NCI-H748 (cell line): ENCODE measurements around the gene ZDHHC4.

Source experiments
- DNase-seq: peaks from one replicate; lab custom pipeline; 2025; ENCODE audit not compliant: unreplicated experiment; lab: John Stamatoyannopoulos, UW

The ZDHHC4 gene

DNA sequence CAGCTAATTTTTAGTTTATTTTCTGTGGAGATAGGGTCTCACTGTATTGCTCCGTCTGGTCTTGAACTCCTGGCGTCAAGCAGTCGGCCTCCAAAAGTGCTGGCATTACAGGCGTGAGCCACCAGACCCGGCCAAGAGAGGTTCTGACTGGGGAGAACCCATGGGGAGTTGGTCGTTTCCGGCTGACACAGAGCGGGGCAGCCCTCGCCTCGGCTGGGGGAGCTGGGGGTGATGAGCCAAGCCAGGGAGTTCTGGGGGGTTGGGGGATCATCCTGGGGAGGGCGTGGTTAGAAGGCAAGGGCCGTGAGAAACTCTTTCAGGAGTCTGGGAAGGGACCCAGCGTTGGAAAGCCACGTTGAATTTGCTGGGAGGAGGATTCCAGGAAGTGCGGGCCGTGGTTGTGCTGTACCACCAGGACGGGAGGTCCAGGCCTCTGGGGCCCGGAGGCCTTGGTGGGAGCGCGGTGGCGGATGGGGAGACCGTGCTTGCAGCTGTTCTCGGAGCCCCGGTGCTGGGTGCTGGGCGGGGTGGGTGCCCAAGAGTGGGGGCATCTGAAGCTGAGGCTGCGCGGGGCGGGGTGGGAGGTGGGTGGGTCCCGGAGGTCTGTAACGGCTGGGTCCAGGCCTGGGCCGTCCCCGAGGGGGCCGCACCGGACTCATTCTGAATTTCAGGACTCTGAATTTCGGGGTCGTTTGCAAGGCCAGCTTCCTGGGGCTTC is 29.8 kb downstream of the ZDHHC4 start:
- DNase-seq = no peak

DNA sequence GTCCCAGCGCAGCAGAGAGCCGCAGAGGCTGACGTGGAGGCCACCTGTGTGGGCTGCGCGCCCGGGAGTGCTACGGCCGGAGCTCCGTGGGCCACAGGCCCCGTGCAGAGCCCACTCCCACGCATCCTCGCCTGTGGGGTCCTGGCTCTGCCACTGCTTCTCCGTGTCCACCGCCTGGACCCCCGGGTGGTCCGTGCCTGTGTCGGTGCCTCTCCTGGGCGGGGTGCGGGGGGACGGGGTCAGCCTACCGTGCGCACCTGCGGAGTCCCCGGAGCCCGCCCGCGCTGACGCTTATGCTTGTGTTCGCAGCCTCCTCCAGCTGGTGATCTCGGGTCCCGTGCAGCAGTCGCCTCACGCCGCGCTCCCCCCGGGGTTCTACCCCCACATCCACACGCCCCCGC is 30.4 kb downstream of the ZDHHC4 start:
- DNase-seq = no peak

DNA sequence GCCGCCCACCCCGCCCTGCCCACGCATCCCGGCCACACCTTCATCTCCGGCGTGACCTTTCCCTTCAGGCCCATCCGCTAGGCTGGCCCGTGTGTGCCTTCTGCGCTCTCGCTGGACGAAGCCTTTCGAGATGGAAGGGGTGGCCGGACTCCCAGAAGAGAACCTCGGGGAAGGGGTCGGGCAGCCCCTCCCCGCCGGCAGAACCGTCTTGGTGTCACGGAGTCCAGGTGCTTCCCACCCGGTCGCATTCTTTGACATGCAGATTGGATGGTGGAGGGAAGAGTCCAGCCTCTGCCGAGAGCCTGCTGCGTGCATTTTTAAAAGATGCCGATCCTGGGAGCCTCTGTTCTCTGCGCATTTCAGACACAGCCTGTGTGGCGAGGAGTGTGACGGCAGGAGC is 30.8 kb downstream of the ZDHHC4 start:
- no peak for DNase-seq

DNA sequence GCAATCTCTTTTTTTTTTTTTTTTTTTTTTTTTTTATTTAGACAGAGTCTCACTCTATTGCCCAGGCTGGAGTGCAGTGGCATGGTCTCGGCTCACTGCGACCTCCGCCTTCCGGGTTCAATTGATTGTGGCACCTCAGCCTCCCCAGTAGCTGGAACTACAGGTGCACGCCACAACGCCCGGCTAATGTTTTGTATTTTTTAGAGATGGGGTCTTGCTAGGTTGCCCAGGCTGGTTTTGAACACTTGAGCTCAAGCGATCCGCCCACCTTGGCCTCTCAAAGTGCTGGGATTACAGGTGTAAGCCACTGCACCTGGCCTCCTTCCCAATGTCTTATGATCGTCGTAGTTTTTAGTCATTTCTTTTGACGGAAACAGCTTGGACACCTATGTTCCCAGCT is 31.5 kb downstream of the ZDHHC4 start:
- no peak for DNase-seq

DNA sequence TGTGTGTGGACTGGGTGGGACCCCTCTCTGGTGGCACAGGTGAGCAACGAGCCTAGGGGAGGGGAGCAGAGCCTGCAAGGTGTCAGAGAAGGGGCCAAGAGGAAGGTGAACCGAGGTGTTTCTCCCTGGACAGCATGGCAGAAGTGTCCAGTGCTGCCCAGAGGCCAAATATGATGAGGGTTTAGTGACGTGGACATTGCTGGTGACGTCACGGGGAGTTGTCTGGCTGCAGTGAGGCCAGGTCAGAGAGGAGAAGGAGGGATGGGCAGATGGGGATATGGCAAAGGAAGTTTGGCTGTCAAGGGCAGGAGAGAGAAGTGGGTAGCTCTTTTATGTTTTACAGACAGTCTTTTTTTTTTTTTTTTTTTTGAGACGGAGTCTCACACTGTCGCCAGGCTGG is 35.6 kb downstream of the ZDHHC4 start:
- no peak for DNase-seq

DNA sequence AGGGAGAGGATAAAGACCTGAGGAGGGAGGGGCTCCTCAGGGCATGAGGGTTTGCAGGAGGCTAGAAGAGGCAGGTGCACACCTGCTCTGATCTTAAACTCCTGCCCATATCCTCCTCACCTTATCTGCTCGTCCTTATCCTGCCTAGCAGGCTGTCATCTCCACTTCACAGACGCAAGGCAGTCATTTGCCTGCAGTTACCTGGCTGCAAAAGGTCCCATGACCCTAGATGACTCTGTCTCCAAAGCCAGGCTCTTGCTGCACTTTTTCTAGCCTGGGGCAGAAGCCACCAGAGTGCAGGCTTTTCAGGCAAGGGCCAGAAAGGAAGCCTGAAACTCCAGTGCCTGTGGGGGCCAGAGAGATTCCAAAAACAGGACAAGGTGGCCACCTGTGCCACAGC is 36.5 kb downstream of the ZDHHC4 start:
- DNase-seq = no peak

DNA sequence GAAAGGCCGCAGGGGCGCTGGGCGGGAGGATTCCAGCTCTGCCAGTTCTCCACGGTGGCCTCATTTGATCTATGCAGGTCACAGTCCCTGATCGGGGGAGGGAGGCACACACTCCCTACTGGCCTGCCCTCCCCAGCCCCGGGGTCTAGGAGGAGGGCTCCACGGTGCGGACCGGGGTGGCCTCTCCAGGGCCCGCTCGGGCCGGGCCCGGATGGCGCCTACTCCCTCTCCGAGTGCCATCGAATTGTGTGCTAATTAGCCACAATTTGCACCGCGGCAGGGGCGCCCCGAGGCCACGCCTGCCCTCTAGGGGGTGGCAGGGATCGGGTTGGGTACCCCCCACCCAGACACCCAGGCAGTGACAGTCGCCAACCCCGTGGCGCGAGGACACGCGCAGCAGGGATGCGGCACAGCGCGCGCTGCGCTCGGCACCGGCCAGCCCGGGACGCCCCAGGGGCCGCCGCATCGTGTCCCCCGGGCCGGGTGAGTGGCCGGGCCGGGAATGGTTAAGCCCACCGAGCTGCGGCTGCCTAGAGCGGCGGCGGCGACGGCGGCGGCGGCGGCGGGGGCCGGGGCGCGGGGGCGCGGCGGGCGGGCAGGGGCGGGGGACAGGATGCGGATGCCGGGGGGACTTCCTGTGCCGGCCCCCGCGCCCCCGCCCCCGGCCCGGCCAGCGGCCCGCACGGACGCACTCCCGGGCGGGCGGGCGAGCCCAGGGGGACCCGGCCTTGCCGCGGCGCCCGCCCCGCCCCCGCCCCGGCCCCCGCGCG is 37.9 kb downstream of the ZDHHC4 start, which contains the start of gene ZNF853:
ZNF853 (plus strand) TSS at position 658 of the 770 bp plus-strand sequence. CDS start 565 bp downstream, outside the sequence.
- DNase-seq = peak; percentile 48

DNA sequence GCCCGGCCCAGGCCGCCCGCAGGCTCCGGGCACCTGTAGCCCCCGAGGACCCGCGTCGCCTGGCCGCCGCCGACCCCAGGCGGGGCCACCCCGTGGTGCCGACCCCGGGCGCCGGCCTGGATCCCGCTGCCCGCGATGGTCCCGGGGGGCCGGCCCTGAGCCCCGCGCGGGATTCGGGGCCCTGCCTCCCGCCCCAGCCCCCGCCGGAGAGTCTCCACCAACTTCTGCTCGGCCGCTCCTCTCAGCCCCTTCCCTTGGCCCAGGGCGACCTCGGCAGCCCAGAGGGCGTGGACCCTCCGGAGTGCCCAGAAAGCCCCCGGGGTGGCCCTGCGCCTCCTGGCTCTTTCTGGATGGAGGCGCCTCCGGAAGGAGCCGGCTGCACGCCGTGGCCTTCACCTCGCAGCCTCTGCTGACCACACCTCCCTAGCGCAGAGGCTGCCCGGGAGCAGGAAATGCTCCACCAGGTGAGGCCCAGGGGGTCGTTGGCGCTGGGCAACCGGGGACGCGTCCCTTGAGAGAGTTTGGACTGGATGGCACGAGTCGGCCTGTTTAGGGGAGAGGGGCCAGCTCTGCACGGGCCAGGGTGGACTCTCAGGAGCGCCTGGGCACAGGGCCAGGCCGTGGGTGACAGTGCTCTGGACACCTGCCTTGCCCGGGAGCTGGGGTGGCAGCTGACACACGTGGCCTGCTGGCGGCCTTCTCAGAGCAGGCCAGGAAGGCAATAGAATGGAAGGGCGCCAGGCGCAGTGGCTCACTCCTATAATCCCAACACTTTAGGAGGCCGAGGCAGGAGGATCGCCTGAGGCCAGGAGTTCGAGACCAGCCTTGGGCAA is 38.7 kb downstream of the ZDHHC4 start:
- peak; percentile 76 for DNase-seq

DNA sequence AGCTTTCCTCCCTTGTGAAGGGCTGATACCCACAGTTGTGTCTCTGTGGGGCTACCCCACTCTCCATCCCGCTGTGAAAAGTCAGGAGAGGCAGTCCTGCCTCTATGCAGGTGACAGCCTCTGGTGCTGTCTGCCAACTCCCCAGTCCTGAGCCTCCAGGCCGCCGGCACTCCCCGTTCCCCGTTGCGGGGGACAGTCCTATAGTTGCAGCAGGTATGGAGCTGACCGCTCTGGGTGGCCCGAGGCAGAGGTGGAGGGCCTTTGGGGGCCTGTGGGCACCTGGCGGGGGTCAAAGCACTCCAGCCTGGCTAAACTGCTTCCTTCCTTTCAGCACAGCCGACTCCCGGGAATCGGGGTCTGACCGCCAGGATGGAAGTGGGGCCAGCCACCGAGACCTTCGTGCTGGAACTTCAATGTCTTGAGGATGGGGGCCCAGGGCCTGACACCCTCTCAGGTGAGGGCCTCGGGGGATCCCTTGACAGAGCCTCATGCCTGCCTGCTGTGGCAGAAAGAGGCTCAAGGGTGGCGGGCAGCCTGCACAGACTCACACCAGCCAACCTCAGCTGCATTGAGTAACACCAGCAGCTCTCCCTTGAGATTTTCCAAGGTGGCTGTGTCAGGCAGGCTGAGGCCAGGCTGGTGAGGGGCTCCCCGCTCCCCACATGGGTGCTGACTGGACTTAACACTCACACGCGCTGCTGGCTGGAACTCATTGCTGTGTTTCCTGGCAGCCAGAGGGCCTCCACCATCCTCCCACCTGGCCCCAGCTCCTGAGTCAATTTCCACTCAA is 39.8 kb downstream of the ZDHHC4 start:
- no peak for DNase-seq

DNA sequence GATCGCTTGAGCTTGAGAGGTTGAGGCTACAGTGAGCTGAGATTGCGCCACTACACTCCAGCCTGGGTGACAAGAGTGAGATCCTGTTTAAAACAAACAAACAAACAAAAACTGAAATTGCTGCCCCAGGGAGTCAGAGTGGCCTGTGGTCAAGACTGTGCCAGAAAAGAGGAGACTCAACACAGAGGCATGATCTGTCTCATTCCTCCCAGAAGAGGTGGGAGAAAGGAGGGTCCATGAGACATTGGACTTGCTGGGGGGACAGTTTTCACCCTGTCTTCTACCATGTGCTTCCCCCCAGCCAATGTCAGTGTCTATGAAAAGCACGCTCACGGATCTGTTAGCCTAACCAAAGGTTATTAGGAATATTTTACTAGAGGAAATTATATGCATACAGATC is 41.4 kb downstream of the ZDHHC4 start:
- DNase-seq = no peak

DNA sequence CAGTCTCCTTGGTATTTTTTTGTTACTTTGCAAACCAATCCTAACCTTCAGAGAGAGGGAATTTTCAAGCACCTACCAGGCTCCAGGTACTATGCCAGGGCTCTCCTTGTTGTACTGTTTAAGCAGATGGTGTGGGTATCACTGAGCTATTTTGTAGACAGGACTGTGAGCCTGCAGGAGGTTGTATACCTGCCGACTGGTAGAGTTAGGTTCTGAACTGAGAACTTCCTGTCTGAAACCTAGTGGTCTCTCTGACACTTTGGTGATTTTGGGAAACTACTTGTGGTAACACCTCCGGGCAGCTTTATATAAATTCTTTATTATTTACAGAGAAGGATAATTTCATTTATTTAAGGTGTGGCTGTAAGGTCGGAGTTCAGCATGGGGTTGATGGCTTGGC is 42.7 kb downstream of the ZDHHC4 start:
- DNase-seq = no peak

DNA sequence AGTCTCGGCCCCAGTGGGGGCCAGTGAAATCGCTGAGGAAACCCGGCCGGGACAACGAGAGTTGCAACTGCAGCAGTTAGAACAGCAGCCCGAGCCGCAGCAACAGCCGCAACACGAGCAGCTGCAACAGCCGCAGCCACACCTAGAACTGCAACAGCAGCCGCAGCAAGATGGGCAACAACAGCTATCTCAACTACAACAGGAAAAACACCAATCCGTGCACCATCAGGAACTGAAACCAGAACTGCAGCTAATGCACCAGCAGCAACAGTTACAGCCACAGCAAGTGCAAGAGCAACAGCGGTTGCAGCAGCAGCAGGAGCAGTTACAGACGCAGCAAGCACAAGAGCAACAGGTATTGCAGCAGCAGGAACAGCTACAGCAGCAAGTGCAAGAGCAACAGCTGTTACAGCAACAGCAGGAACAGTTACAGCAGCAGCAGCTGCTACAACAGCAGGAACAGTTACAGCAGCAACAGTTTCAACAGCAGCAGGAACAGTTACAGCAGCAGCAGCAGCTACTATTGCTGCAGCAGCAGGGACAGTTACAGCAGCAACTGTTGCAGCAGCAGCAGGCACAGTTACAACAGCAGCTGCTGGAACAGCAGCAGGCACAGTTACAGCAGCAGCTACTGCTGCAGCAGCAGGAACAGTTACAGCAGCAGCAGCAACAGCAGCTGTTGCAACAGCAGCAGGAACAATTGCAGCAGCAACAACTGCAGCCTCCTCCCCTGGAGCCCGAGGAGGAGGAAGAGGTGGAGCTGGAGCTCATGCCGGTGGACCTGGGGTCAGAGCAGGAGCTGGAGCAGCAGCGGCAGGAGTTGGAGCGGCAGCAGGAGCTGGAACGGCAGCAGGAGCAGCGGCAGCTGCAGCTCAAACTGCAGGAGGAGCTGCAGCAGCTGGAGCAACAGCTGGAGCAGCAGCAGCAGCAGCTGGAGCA is 44.2 kb downstream of the ZDHHC4 start:
- no peak for DNase-seq

DNA sequence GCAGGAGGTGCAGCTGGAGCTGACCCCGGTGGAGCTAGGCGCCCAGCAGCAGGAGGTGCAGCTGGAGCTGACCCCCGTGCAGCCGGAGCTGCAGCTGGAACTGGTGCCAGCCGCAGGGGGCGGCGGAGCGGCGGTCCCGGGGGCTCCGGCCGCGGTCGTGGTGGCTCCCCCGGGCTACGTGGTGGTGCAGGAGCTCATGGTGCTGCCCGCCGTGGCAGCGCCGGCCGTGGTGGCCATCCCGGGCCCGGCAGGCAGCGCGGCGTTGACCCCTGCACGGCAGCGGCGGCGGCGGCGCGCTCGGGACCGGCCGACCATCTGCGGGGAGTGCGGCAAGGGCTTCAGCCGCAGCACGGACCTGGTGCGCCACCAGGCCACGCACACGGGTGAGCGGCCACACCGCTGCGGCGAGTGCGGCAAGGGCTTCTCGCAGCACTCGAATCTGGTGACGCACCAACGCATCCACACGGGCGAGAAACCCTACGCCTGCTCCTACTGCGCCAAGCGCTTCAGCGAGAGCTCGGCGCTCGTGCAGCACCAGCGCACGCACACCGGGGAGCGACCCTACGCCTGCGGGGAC is 45.0 kb downstream of the ZDHHC4 start:
- no peak for DNase-seq

DNA sequence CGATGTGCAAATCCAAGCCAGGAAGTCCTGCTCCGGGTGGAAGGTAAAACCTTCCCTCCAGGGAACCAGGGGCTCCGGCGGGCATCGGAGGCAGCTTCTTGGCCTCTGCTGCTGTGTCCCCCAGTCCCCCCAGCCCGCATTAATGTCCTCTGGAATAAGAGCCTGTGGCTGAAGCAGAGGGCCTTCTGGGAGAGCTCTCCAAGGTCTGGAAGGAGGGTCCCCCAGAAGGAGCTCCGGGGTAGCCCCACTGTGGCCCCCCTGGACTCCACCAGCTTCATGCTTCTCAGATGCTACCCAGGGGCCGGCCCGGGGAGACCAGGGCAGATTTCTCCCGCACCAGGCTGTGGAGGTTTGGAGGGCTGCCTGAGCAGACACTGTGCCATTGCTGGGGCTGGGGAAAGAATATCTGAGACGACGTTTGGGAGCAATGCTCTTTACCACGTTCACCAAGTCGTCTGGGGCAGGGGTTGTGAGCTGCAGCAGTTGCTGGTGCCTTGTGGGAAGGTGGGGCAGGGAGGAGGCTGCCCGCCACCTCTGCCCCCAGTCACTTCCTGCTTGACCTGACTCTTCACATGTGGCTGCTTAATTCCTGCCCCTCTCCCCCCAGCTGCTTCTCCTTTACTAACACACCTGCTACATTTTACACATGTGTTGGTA is 46.5 kb downstream of the ZDHHC4 start:
- DNase-seq = no peak

DNA sequence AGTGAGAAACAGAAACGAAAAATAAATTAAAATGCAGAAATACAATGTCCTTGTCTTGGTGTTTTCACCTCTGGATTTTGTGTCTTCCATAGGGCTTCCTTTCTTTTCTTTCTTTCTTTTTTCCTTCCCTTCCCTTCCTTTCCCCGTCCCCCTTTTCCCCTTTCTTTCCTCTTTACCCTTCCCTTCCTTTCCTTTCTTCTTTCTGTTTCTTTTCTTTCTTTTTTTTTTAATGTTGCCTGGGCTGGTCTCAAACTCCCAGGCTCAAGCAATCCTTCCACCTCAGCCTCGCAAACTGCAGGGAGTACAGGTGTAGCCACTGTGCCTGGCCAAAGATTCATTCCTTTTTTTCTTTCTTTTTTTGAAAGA is 47.0 kb downstream of the ZDHHC4 start:
- DNase-seq = no peak

DNA sequence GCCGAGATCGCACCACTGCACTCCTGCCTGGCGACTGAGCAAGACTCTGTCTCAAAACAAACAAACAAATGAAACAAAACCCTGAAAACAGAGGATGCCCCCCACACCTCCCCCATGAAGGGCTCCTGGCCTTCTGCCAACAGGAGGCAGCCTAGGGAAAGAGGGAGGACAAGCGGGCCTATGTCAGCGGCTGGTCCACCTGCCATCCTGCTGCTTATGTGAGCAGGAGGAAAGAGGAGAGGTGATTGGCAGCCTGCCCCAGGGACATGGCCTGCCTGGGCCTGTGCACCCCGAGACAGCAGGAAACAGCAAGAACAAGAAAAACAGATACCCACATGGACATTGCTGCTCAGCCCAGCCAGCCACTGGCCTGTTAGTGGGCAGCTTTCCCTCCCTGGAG is 50.8 kb downstream of the ZDHHC4 start:
- peak; percentile 8 for DNase-seq

DNA sequence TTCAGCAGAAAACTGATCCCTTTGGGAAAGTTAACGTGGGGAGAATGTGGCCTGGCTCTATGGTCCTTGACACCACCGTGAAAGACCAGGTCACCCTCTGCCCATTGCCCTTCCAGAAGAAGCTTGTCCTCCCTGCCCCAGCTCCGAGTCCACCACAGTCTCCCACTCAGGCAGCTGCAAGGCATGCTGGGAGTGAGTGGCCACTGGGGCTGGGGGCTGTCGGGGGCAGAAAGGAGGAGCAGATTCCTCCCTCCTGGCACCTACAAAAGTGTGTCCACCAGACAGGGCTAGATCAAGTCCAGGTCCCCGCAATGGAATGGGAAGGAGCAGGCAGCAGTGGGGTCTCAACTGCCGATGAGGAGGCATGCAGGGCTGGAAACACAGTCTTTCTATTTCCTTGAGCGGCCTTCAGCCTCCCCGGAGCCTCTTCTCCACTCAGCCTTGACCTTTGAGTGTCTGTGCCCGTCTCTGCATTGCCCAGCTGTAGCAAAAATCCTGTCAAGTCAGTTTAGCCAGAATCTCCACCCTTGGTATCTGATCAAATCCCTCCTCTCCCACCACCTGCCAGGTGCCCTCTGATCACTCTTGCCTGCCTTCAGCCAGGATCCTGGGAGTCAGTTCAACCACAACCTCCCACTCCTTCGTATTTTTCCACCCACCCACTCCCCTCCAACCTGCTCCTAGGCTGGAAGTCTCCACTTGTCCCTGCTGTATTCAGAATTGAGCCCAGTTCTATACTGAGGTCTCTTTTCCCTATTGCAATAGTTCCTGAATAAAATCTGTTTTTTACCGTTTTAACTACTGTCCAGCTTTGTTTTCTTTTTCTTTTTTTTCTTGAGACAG is 53.0 kb downstream of the ZDHHC4 start:
- no peak for DNase-seq

DNA sequence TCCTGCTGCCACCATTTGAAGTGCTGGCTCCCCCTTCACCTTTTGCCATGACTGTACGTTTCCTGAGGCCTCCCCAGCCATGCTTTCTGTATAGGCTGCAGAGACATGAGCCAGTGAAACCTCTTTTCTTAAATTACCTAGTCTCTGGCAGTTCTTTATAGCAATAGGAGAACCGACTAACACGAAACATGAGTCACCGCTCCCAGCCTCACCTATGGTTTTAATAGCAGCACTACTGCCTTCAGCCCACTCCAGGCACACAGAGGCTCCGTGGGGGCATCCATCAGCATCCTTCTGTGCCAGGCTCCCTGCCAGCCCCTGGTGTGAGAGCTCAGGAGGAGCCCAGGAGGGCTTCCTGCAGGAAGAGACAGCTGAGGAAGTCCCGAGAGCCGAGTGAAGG is 54.4 kb downstream of the ZDHHC4 start:
- DNase-seq = no peak
